CD8-positive, alpha-beta memory T cell (primary cell): ENCODE results near the gene ASPG. TPM values are rescaled to one million over a fixed set of nuclear protein-coding genes. Genes with fewer than 3 reads are reported as not detected.

ENCODE experiments used
- CTCF ChIA-PET: fragments of 350-600 bp; sonication (Branson Sonifier 250); formaldehyde crosslinking; loops from one replicate; lab custom pipeline; 2021; ENCODE audit warnings: antibody characterized with exemption; lab: Charles Lee
- POLR2A ChIA-PET: fragments of 350-600 bp; sonication (Branson Sonifier 250); formaldehyde crosslinking; loops from one replicate; lab custom pipeline; 2021; ENCODE audit warnings: antibody characterized with exemption; lab: Charles Lee
- DNase-seq, 5 donors: peaks; one replicate each; pipeline versions ENCODE4 v3.0.0 to v3.0.0-alpha.2; 2020 to 2022; ENCODE audit warnings: mixed read lengths in 1 of 5
- H3K27ac ChIP-seq: one replicate; pipeline ENCODE4 v1.7.0; 2013; ENCODE audit warnings: low read depth, mild to moderate bottlenecking, low read length, moderate library complexity
- H3K27me3 ChIP-seq: 2 replicates; pipeline ENCODE4 v1.7.0; 2013; ENCODE audit warnings: low read length, mild to moderate bottlenecking; ENCODE audit not compliant: insufficient read depth, poor library complexity, severe bottlenecking
- H3K36me3 ChIP-seq: 2 replicates; pipeline ENCODE4 v1.7.0; 2013; ENCODE audit warnings: mild to moderate bottlenecking, low read length, moderate library complexity; ENCODE audit not compliant: insufficient read depth
- H3K4me1 ChIP-seq: 2 replicates; pipeline ENCODE4 v1.7.0; 2013; ENCODE audit warnings: mild to moderate bottlenecking, low read length, moderate library complexity; ENCODE audit not compliant: insufficient read depth
- H3K4me3 ChIP-seq: 2 replicates; pipeline ENCODE4 v1.7.0; 2013; ENCODE audit warnings: mild to moderate bottlenecking, low read length
- H3K9me3 ChIP-seq: 2 replicates; pipeline ENCODE4 v1.7.0; 2013; ENCODE audit warnings: mild to moderate bottlenecking, low read length
- H3K27ac Mint-ChIP-seq, 8 donors: one replicate each; pipeline ENCODE4 v1.8.0; 2020 to 2021; ENCODE audit warnings: mixed read lengths in 8 of 8, mild to moderate bottlenecking in 6 of 8, inconsistent platforms in 3 of 8, moderate library complexity in 3 of 8
- H3K27me3 Mint-ChIP-seq, 2 donors: one replicate each; pipeline ENCODE4 v1.8.0; 2020 to 2021; ENCODE audit warnings: mixed read lengths in 2 of 2, mild to moderate bottlenecking in 1 of 2, moderate library complexity in 1 of 2
- H3K36me3 Mint-ChIP-seq, 3 donors: one replicate each; pipeline ENCODE4 v1.8.0; 2020 to 2021; ENCODE audit warnings: mixed read lengths in 3 of 3, inconsistent platforms in 1 of 3, mild to moderate bottlenecking in 1 of 3
- H3K4me1 Mint-ChIP-seq, 3 donors: one replicate each; pipeline ENCODE4 v1.8.0; 2020 to 2021; ENCODE audit warnings: mixed read lengths in 3 of 3, inconsistent platforms in 1 of 3, mild to moderate bottlenecking in 1 of 3
- H3K4me3 Mint-ChIP-seq, 7 donors: one replicate each; pipeline ENCODE4 v1.8.0; 2020 to 2021; ENCODE audit warnings: mixed read lengths in 7 of 7, mild to moderate bottlenecking in 6 of 7, moderate library complexity in 4 of 7, inconsistent platforms in 2 of 7
- H3K9me3 Mint-ChIP-seq, 5 donors: one replicate each; pipeline ENCODE4 v1.8.0; 2020 to 2022; ENCODE audit warnings: mixed read lengths in 5 of 5, mild to moderate bottlenecking in 3 of 5, moderate library complexity in 2 of 5, inconsistent platforms in 1 of 5
- polyA plus RNA-seq: library from polyadenylated mRNA; unstranded; fragments of 300-500 nt; fragmentation: Illumina TruSeq; gene quantifications from one replicate; pipeline ENCODE4 v1.2.3, GENCODE V29; 2021
- total RNA-seq, 2 experiments: library from RNA; stranded (reverse); gene quantifications; one replicate each; pipeline ENCODE4 v1.2.3, GENCODE V29; 2021

ASPG gene
- total and polyA plus RNA-seq, 3 experiments from 2014 or later: not detected

GRCh38 chr14:104106471-104106991 is 21.0 kb downstream of the ASPG start:
- POLR2A ChIA-PET: no interaction called here
- H3K4me3 ChIP-seq: no peak overlapping the region

GRCh38 chr14:104107101-104107581 is 21.6 kb downstream of the ASPG start:
- Mint-ChIP-seq H3K9me3 (no peaks in the 10 kb centered on the region), H3K27ac (no peak overlapping the region), H3K36me3 (no peaks in the 10 kb centered on the region), H3K27me3 (no peaks in the 10 kb centered on the region), H3K4me1 (no peaks in the 10 kb centered on the region), H3K4me3 (no peak overlapping the region)
- H3K27ac ChIP-seq: no peak overlapping the region
- peak in 1 of 5 donors; percentile 35 for DNase-seq
- no peaks in the 10 kb centered on the region for H3K4me1 ChIP-seq
- ChIA-PET CTCF (no interaction called here), POLR2A (no interaction called here)
- H3K9me3 ChIP-seq: no peaks in the 10 kb centered on the region
- no peaks in the 10 kb centered on the region for H3K27me3 ChIP-seq
- no peaks in the 10 kb centered on the region for H3K36me3 ChIP-seq
- H3K4me3 ChIP-seq: no peak overlapping the region

More at GRCh38 chr14:104106471-104106991, 21.0 kb downstream of the ASPG start:
- CTCF ChIA-PET: no interaction called here
- no peak overlapping the region for H3K27ac Mint-ChIP-seq
- no peaks in the 10 kb centered on the region for H3K27me3 ChIP-seq
- H3K27ac ChIP-seq: no peak overlapping the region
- no peaks in the 10 kb centered on the region for H3K36me3 Mint-ChIP-seq
- no peaks in the 10 kb centered on the region for H3K27me3 Mint-ChIP-seq
- H3K36me3 ChIP-seq: no peaks in the 10 kb centered on the region
- H3K9me3 ChIP-seq: no peaks in the 10 kb centered on the region
- DNase-seq: peak in 1 of 5 donors; percentile 40
- H3K4me1 ChIP-seq: no peaks in the 10 kb centered on the region
- no peaks in the 10 kb centered on the region for H3K4me1 Mint-ChIP-seq
- H3K9me3 Mint-ChIP-seq: no peaks in the 10 kb centered on the region
- H3K4me3 Mint-ChIP-seq: no peak overlapping the region

- Mint-ChIP-seq H3K9me3 (no peaks in the 10 kb centered on the region), H3K4me3 (no peak overlapping the region), H3K27me3 (no peaks in the 10 kb centered on the region), H3K27ac (no peak overlapping the region), H3K36me3 (no peaks in the 10 kb centered on the region), H3K4me1 (no peaks in the 10 kb centered on the region)
- Histone ChIP-seq H3K4me1 (no peaks in the 10 kb centered on the region), H3K4me3 (no peak overlapping the region), H3K36me3 (no peaks in the 10 kb centered on the region), H3K27me3 (no peaks in the 10 kb centered on the region), H3K27ac (no peak overlapping the region), H3K9me3 (no peaks in the 10 kb centered on the region)
- POLR2A ChIA-PET: no interaction called here
- CTCF ChIA-PET: no interaction called here
- peak in 1 of 5 donors; percentile 45 for DNase-seq
Measured at GRCh38 chr14:104107611-104108569, 22.4 kb downstream of the ASPG start.

- Histone ChIP-seq H3K4me3 (no peak overlapping the region), H3K36me3 (no peaks in the 10 kb centered on the region), H3K27me3 (no peaks in the 10 kb centered on the region), H3K4me1 (no peaks in the 10 kb centered on the region), H3K27ac (no peak overlapping the region), H3K9me3 (no peaks in the 10 kb centered on the region)
- no peaks in the 10 kb centered on the region for H3K9me3 Mint-ChIP-seq
- no peaks in the 10 kb centered on the region for H3K36me3 Mint-ChIP-seq
- H3K27ac Mint-ChIP-seq: no peak overlapping the region
- no peaks in the 10 kb centered on the region for H3K4me1 Mint-ChIP-seq
- H3K4me3 Mint-ChIP-seq: no peak overlapping the region
- no peaks in the 10 kb centered on the region for H3K27me3 Mint-ChIP-seq
- DNase-seq: peak in 1 of 5 donors; percentile 39
- POLR2A ChIA-PET: no interaction called here
- CTCF ChIA-PET: no interaction called here
Measured at GRCh38 chr14:104108570-104109541, 23.4 kb downstream of the ASPG start.

GRCh38 chr14:104109731-104110361 is 24.3 kb downstream of the ASPG start:
- Histone ChIP-seq H3K4me3 (no peak overlapping the region), H3K9me3 (no peaks in the 10 kb centered on the region), H3K27ac (no peak overlapping the region), H3K27me3 (no peaks in the 10 kb centered on the region), H3K4me1 (no peaks in the 10 kb centered on the region), H3K36me3 (no peaks in the 10 kb centered on the region)
- ChIA-PET POLR2A (no interaction called here), CTCF (no interaction called here)
- Mint-ChIP-seq H3K36me3 (no peaks in the 10 kb centered on the region), H3K27me3 (peaks cover 0 to 4% of the 10 kb centered on the region in 2 donors), H3K4me3 (no peak overlapping the region), H3K27ac (no peak overlapping the region), H3K4me1 (no peaks in the 10 kb centered on the region), H3K9me3 (no peaks in the 10 kb centered on the region)
- peak in 1 of 5 donors; percentile 4 for DNase-seq

- Mint-ChIP-seq H3K27me3 (peaks cover 6 to 12% of the 10 kb centered on the region in 2 donors), H3K27ac (no peak overlapping the region), H3K36me3 (no peaks in the 10 kb centered on the region), H3K9me3 (no peaks in the 10 kb centered on the region), H3K4me3 (no peak overlapping the region), H3K4me1 (peaks cover 0 to 3% (median 0%) of the 10 kb centered on the region in 3 donors)
- ChIA-PET POLR2A (no interaction called here), CTCF (no interaction called here)
- Histone ChIP-seq H3K4me1 (no peaks in the 10 kb centered on the region), H3K36me3 (no peaks in the 10 kb centered on the region), H3K27me3 (no peaks in the 10 kb centered on the region), H3K27ac (no peak overlapping the region), H3K4me3 (no peak overlapping the region), H3K9me3 (no peaks in the 10 kb centered on the region)
- peak in 1 of 5 donors; percentile 29 for DNase-seq
Measured at GRCh38 chr14:104110491-104111209, 25.1 kb downstream of the ASPG start.
